GM18505 (cell line): ENCODE results near the gene SPAG7.

ENCODE experiments used
- ATAC-seq: cut with Tn5 transposase; IDR thresholded peaks from one replicate; pipeline ENCODE4 v1.9.1; 2021; ENCODE audit not compliant: unreplicated experiment
- POLR2A ChIP-seq: IDR thresholded peaks from 4 replicates; pipeline ENCODE4 v1.6.1; 2011; ENCODE audit warnings: borderline replicate concordance; ENCODE audit not compliant: insufficient read depth, insufficient read length; ENCODE audit errors: extremely low read depth

Gene SPAG7

DNA sequence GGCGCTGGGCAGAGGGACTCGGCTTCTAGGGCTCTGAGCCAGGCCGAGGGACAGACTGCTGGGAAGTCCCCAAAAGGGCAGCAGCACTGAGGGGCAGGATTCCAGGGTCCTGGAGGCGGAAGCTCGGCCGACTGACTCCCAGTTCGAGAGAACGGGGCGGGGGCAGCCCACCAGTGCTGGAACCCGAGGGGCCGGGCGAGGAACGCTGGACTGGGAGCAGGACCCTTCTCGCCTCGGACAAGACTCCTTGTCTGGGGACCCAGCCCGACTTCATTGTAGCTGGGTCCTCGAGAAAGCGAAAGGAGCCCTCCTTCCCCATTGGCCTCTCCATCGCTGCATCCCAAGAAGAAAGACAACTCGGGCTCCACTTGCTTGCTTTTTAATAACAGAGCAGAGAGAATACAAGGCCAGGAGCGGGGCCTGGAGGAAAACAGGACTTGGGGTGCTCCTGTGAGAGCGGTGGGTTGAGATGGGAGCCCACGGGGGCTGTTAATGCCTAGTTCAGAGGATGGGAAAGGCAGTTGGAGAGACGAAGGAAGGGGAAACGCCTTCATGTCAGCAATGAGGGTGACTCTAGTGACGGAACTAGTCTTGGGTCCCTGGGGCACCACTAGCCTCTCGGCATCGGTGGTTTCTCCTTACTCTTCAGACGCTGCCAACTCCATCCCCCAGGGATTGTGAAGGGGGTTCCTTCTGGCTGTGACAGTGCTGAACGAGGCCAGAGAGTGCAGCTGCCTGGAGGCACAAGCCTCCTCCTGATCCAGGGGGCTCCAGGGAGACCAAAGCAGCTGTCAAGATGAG is 20.4 kb upstream of the SPAG7 start:
- no peak for TF ChIP-seq POLR2A
- ATAC-seq, result no peak

DNA sequence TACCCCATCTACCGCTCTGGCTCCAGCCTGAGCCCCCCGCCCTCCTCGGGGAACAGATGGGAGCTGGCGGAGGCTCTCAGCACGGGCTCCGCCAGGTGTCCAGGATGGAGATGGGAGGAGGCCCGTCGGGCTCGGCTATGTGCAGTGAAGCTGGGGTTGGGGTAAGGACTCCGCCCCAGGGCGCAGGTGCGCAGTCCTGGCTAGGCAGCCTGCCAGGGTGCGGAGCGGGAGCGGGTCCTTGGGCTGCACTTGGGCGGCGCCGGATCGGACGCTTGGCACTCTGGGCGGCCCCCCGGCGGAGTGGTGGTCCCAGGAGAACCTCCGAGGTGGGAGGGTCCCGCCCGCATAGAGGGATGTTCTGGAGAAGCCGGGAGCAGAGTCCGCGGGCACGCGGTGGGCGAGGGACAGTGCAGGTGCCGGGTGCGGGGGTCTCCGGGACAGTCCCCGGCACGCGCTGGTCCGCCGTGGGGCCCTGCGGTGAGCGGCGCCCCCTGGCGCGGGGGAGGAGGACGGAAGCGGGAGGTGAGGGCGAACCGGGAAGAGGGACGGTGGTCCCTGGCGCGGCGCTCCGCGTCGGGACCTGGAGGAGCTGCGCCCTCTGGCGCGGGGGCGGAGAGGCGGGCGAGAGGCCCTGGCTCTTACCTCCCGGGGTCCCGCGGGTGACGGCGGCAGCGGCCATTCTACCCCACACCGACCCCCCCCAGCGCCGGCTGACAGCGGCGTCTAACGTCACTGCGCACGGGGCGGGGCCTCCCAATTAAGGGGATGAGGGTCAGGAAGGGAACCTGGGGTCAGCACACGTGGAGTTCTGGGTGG is 19.5 kb upstream of the SPAG7 start, which contains the start of gene CAMTA2:
Gene CAMTA2, minus strand, starts transcription at position 725 of the 816 bp plus-strand sequence. CDS start 1,453 bp downstream, outside the sequence.
- peak; percentile 54 for ATAC-seq

DNA sequence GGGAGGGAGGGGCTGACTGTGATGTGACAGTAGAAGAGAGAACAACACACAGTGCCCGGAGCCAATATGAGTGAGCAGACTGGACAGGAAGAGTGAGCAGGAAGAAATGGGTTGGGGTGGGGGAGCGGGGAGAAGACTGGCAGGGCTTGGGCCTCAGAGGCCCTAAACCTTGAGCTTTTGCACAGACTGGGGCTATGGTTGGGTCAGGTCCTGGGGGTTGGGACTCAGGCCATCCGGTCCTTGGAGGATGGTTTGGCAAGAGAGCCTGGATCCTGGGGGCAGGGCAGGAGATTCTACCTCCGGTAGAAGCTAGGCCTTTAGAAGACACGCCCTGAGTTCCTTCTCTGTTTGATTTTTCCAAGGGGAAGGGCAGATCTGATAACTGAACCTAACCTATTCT is 18.8 kb upstream of the SPAG7 start:
- ATAC-seq, result no peak
- TF ChIP-seq POLR2A, result no peak

More for the DNA sequence above, 19.5 kb upstream of the SPAG7 start, which contains the start of gene CAMTA2:
- peak; percentile 61 for TF ChIP-seq POLR2A

DNA sequence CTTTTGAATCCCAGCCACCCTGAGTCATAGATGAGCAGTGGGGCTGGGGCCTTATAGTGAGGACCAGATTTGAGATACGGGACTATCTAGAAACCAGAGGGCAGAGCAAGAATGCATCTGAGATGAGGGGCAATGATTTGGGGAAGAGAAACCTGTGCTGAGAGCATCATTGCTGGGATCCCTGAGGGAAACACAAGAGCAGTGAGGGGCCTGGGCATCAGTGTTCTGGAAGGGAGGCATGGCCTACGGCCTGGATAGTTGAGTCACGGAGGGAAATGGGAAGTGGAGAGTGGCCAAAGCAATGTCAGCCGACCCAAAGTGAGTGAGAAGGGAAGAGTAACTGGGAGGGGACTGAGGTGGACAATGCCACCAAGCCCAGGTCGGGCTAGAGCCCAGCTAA is 14.7 kb upstream of the SPAG7 start:
- TF ChIP-seq POLR2A, result no peak
- no peak for ATAC-seq

GRCh38 chr17:4980644-4981216 is 13.1 kb upstream of the SPAG7 start:
- no peak for TF ChIP-seq POLR2A
- ATAC-seq, result no peak

GRCh38 chr17:4978726-4979125 is 11.1 kb upstream of the SPAG7 start:
- ATAC-seq, result no peak
- TF ChIP-seq POLR2A, result no peak

GRCh38 chr17:4974115-4974670 is 6.6 kb upstream of the SPAG7 start:
- no peak for TF ChIP-seq POLR2A

DNA sequence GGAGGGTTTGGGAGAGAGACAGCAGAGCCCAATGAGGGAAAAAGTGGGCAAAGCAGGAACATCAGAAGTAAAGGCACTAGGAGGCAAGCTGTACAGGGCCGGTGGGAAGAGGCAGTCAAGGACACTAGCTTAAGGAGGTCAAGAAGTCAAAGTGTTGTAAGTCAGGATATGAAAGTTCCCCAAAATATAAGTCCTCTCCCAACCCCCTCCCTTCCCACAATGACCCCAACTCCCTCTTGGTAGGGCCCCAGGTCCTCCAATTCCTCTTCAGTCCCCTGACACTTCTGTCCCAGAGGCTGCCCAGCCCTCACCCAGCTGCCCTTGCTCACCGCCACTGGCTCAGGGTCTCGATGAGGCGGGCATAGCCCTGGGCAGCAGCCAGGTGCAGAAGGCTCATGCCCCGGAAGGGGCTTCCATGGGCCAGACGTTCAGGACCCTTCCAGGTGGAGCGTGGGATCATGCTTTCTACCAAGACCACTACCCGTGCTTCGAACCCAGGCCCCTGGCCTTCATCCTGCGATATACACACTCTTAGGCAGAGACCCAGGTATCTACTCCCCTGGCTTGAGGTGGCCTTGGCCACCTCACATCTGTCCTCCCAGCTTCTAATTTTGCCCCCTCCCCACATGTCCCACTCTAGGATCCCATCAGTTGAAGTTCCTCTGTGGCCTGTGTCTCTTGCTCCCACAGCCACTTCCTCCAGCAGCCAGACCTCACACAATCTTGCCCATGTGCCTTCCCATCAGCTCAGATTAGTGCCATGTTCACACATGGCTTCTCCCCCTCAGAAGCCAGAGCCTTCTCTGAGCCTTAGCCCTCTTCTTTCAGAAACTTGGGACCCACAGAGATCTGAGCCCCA is 5.9 kb upstream of the SPAG7 start:
- no peak for ATAC-seq
- TF ChIP-seq POLR2A, result no peak

More at GRCh38 chr17:4974115-4974670, 6.6 kb upstream of the SPAG7 start:
- ATAC-seq, result no peak

- no peak for ATAC-seq
- TF ChIP-seq POLR2A, result no peak
Observed at GRCh38 chr17:4972752-4973151, 5.1 kb upstream of the SPAG7 start.

GRCh38 chr17:4972322-4972721 is 4.7 kb upstream of the SPAG7 start:
- no peak for ATAC-seq
- TF ChIP-seq POLR2A, result no peak

DNA sequence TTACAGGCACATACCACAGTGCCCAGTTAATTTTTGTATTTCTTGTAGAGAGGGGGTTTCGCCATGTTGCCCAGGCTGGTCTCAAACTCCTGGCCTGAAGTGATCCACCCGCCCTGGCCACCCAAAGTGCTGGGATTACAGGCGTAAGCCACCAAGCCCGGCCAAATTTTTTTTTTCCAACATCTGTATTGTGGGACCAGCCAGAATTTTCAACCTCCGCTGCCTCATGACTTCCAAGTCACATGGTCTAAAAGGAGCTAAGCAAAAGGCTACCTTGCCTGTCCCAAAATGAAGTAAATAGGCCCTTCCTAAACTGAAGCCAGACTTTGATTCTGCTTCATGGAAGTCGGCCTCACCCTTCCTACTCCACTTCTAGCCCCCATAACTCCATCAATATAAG is 4.2 kb upstream of the SPAG7 start:
- TF ChIP-seq POLR2A, result no peak
- no peak for ATAC-seq

GRCh38 chr17:4970273-4970672 is 2.7 kb upstream of the SPAG7 start:
- no peak for ATAC-seq
- no peak for TF ChIP-seq POLR2A
